Cardiac septum (tissue), 1 donor: ENCODE measurements around the gene RPL35. TPM values are rescaled to one million over a fixed set of nuclear protein-coding genes. Genes with fewer than 3 reads are reported as not detected.

ENCODE experiments used
- total RNA-seq: library from RNA; stranded (reverse); fragmentation: NEBNext Ultra II Directional; extraction: Animal tissue kit (Norgen Biotek cat#: 25700); gene quantifications from one replicate; pipeline ENCODE4 v1.2.1, GENCODE V29; 2021
- donor health status: DM: no; HTN: no; CAD: no.

Gene RPL35
- total RNA-seq, 1 donor from 2014 or later: 610 TPM

Other genes with a start within 250 kb of the RPL35 start
- 2.2 TPM for gene NR6A1, start 90.6 kb downstream of the RPL35 start, total RNA-seq
- gene OLFML2A, start 84.8 kb downstream of the RPL35 start, total RNA-seq: 46.4 TPM
- gene WDR38, start 8.5 kb downstream of the RPL35 start, total RNA-seq: not detected
- 53.8 TPM for gene ARPC5L, start 173 bp upstream of the RPL35 start, total RNA-seq
- 22.1 TPM for gene GOLGA1, start 79.1 kb upstream of the RPL35 start, total RNA-seq